Upper lobe of left lung (tissue), 6 donors: ENCODE results near the gene TTYH3. TPM values are rescaled to one million over a fixed set of nuclear protein-coding genes. Genes with fewer than 3 reads are reported as not detected.

Source experiments
- ATAC-seq, 2 donors: fragments of 200-7000 bp; cut with Tn5 transposase; one replicate each; pipeline ENCODE4 v1.9.1; 2022; ENCODE audit warnings: mild to moderate bottlenecking in 2 of 2, moderate library complexity in 2 of 2; ENCODE audit not compliant: low FRiP score in 2 of 2
- DNase-seq, 2 donors: peaks; one replicate each; pipeline ENCODE4 v3.0.0-alpha.2; 2019 to 2020
- H3K27ac ChIP-seq, 4 donors: fragments of 200-600 bp; sonication (generic); one replicate each; pipeline ENCODE4 v1.5.1; 2016 to 2019
- H3K27me3 ChIP-seq, 4 donors: fragments of 200-600 bp; sonication (generic); one replicate each; pipeline ENCODE4 v1.5.1; 2017 to 2019
- H3K36me3 ChIP-seq, 4 donors: fragments of 200-600 bp; sonication (generic); one replicate each; pipeline ENCODE4 v1.5.1; 2016 to 2019
- H3K4me1 ChIP-seq, 4 donors: fragments of 200-600 bp; sonication (generic); one replicate each; pipeline ENCODE4 v1.5.1; 2018 to 2019
- H3K4me3 ChIP-seq, 4 donors: fragments of 200-600 bp; sonication (generic); one replicate each; pipeline ENCODE4 v1.5.1; 2017 to 2019; ENCODE audit warnings: mild to moderate bottlenecking in 2 of 4, moderate library complexity in 1 of 4
- H3K9me3 ChIP-seq, 4 donors: fragments of 200-600 bp; sonication (generic); one replicate each; pipeline ENCODE4 v1.5.1; 2018 to 2019
- EP300 ChIP-seq, 4 donors: sonication (generic); formaldehyde crosslinking; IDR thresholded peaks; one replicate each; pipeline ENCODE4 v1.5.1; 2017; ENCODE audit warnings: antibody characterized with exemption in 4 of 4, control low read depth in 2 of 4
- POLR2A ChIP-seq, 4 donors: fragments of 450-650 bp; IDR thresholded peaks; one replicate each; pipeline ENCODE4 v1.5.1; 2016 to 2017; ENCODE audit warnings: antibody characterized with exemption in 4 of 4, mild to moderate bottlenecking in 2 of 4
- POLR2AphosphoS5 ChIP-seq, 2 donors: sonication (generic); formaldehyde crosslinking; IDR thresholded peaks; one replicate each; pipeline ENCODE4 v1.5.1; 2017; ENCODE audit warnings: antibody characterized with exemption in 2 of 2
- WGBS, 2 donors: methylation state at CpG; one replicate each; pipeline ENCODE4 v1.1.5; 2017 to 2018; 5-methylcytosine and 5-hydroxymethylcytosine counted together
- total RNA-seq, 6 donors: library from RNA; depleted of rRNA in 4 of 6; stranded (reverse); fragments of >200 nt in 4 of 6; gene quantifications; one replicate each; pipeline versions ENCODE4 v1.1.0 to v1.2.1, GENCODE V29; 2016 to 2021
- TF ChIP-seq, protein P1 (sequence below), 6 experiments: fragments of 450-650 bp in 4 of 6; fragments of 200-600 bp in 2 of 6; sonication (generic) in 2 of 6; IDR thresholded peaks; one replicate each; pipeline ENCODE4 v1.5.1; 2016 to 2019; ENCODE audit warnings: antibody characterized with exemption in 6 of 6
- donor health status: DM: no; HTN: no; CAD: no; lungs with moderate emphysema.
- donor health status: DM: no; HTN: yes; CAD: no; lungs with severe emphysema.

Gene TTYH3
- total RNA-seq, 6 donors from 2014 or later: 16.5 to 69.6 (median 58.1) TPM

DNA sequence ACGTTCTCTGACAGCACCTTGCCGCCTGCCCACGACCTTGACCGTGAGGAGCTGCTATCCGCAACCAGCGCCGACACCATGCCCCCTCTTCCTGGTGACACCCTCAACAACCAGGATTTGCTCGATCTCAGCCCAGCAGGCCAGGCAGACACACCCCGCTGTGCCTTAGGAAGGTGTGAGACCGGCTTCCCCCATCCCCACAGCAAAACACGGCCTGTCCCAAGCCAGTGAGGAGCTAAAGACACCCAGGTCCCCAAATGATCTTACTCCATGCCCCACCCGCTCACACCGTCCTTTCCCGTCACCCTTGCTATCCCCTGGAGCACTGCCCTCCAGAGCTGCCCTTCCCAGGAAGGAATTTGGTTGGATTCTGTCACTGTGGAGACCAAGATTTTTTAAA is 21.3 kb upstream of the TTYH3 start:
- peaks cover 0 to 8% (median 2%) of the 10 kb centered on the region in 4 donors for H3K36me3 ChIP-seq
- no peak for ATAC-seq

GRCh38 chr7:2610898-2611297 is 20.9 kb upstream of the TTYH3 start:
- H3K27me3 ChIP-seq: no peaks in the 10 kb centered on the region
- H3K4me3 ChIP-seq: no peak overlapping the region
- DNase-seq (peak in 1 of 2 donors; percentile 53), ATAC-seq (no peak)
- WGBS, 2 donors: 92 to 96% methylated on average over 8 to 11 of the region's 14 CpGs
- no peak for TF ChIP-seq POLR2A (IDR thresholded peaks at IDR 0.05)
- no peak for TF ChIP-seq POLR2AphosphoS5 (IDR thresholded peaks at IDR 0.05)
- no peak for TF ChIP-seq EP300 (IDR thresholded peaks at IDR 0.05)
- TF ChIP-seq, protein P1, sequence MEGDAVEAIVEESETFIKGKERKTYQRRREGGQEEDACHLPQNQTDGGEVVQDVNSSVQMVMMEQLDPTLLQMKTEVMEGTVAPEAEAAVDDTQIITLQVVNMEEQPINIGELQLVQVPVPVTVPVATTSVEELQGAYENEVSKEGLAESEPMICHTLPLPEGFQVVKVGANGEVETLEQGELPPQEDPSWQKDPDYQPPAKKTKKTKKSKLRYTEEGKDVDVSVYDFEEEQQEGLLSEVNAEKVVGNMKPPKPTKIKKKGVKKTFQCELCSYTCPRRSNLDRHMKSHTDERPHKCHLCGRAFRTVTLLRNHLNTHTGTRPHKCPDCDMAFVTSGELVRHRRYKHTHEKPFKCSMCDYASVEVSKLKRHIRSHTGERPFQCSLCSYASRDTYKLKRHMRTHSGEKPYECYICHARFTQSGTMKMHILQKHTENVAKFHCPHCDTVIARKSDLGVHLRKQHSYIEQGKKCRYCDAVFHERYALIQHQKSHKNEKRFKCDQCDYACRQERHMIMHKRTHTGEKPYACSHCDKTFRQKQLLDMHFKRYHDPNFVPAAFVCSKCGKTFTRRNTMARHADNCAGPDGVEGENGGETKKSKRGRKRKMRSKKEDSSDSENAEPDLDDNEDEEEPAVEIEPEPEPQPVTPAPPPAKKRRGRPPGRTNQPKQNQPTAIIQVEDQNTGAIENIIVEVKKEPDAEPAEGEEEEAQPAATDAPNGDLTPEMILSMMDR (IDR thresholded peaks at IDR 0.05): no peak
- H3K36me3 ChIP-seq: peaks cover 0 to 8% (median 2%) of the 10 kb centered on the region in 4 donors
- H3K9me3 ChIP-seq: no peaks in the 10 kb centered on the region
- H3K27ac ChIP-seq: no peak overlapping the region
- H3K4me1 ChIP-seq: peaks cover 25 to 60% (median 40%) of the 10 kb centered on the region in 4 donors

More for the DNA sequence above, 21.3 kb upstream of the TTYH3 start:
- no peak for TF ChIP-seq POLR2A (IDR thresholded peaks at IDR 0.05)
- TF ChIP-seq, protein P1 (IDR thresholded peaks at IDR 0.05): no peak
- TF ChIP-seq POLR2AphosphoS5 (IDR thresholded peaks at IDR 0.05): no peak
- no peak for TF ChIP-seq EP300 (IDR thresholded peaks at IDR 0.05)
- no peak overlapping the region for H3K4me3 ChIP-seq
- peaks cover 28 to 64% (median 43%) of the 10 kb centered on the region in 4 donors for H3K4me1 ChIP-seq
- DNase-seq: no peak
- 95% methylated on average over 6 to 14 of the region's 14 CpGs for WGBS, 2 donors
- H3K27me3 ChIP-seq: no peaks in the 10 kb centered on the region
- no peak overlapping the region for H3K27ac ChIP-seq
- no peaks in the 10 kb centered on the region for H3K9me3 ChIP-seq

- H3K9me3 ChIP-seq: no peaks in the 10 kb centered on the region
- TF ChIP-seq POLR2A (IDR thresholded peaks at IDR 0.05) (no peak), EP300 (IDR thresholded peaks at IDR 0.05) (no peak), POLR2AphosphoS5 (IDR thresholded peaks at IDR 0.05) (no peak)
- TF ChIP-seq, protein P1 (IDR thresholded peaks at IDR 0.05): no peak
- WGBS, 2 donors: 87 to 98% methylated on average over 5 to 11 of the region's 11 CpGs
- H3K4me3 ChIP-seq: no peak overlapping the region
- peaks cover 22 to 55% (median 34%) of the 10 kb centered on the region in 4 donors for H3K4me1 ChIP-seq
- no peaks in the 10 kb centered on the region for H3K27me3 ChIP-seq
- no peak overlapping the region for H3K27ac ChIP-seq
- no peak for DNase-seq
- ATAC-seq: no peak
- H3K36me3 ChIP-seq: peaks cover 0 to 8% (median 2%) of the 10 kb centered on the region in 4 donors
Measured at GRCh38 chr7:2611401-2611800, 20.4 kb upstream of the TTYH3 start.

GRCh38 chr7:2611922-2612321 is 19.9 kb upstream of the TTYH3 start:
- Histone ChIP-seq H3K9me3 (no peaks in the 10 kb centered on the region), H3K4me1 (peaks cover 17 to 50% (median 29%) of the 10 kb centered on the region in 4 donors), H3K4me3 (no peak overlapping the region), H3K27ac (no peak overlapping the region), H3K36me3 (peaks cover 0 to 8% (median 2%) of the 10 kb centered on the region in 4 donors), H3K27me3 (no peaks in the 10 kb centered on the region)
- WGBS, 2 donors: 94 to 96% methylated on average over 3 to 10 of the region's 10 CpGs
- TF ChIP-seq POLR2AphosphoS5 (IDR thresholded peaks at IDR 0.05) (no peak), POLR2A (IDR thresholded peaks at IDR 0.05) (no peak), EP300 (IDR thresholded peaks at IDR 0.05) (no peak)
- TF ChIP-seq, protein P1 (IDR thresholded peaks at IDR 0.05): no peak
- DNase-seq (no peak), ATAC-seq (no peak)
